Stimulated activated CD8-positive, alpha-beta memory T cell treated with anti-CD3 and anti-CD28 coated beads, Interleukin-12 subunit alpha, Interleukin-12 subunit beta, amount 100 ng/mL, for 24 hours (primary cell): Measurements from ENCODE around the gene CILP2.

Experiments used
- DNase-seq: peaks from one replicate; pipeline ENCODE4 v3.0.0-alpha.2; 2020; ENCODE audit errors: extremely low read depth

CILP2 gene

GRCh38 chr19:19505669-19506326, 32.3 kb upstream of the CILP2 start:
- DNase-seq: no peak

DNA sequence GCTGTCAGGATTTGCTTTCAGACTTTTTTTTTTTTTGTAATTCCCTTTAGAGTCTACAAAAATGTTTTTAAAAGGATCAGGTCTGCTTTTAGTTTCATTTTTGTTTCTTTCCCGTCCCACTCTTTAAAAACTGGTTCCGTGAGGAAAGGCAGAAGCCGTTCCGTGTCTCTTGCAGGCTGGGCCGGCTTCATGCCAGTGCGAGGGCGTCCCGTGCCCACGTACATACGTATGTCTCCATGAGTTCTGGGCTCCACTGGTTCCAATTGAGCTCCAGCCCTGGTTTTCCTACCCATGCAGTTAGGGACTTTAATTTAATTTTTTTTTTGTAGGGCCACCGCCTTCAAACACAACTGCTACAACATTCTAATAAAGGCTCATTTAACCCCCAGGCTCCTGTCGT, 31.5 kb upstream of the CILP2 start:
- no peak for DNase-seq

DNA sequence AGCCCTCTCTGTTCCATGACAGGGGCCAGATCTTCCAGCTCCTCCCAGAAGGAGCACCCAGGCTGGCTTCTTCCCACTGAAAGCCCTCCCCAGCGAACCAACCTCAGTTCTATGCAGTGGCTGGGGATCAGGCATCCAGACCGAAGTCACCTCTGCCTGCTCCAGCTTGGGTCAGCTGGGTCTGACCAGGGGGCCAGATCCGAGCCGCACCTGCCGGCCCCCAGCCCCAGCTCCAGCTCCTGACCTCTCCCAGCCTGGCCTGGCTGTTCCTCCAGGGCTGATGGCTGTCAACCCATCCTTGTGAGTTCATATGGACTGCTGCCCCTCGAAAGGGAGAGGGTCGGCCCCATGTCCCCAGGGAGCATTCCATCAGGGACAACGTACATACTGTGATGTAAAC, 30.7 kb upstream of the CILP2 start:
- no peak for DNase-seq

- no peak for DNase-seq
Measured at GRCh38 chr19:19508217-19508616, 29.8 kb upstream of the CILP2 start.

DNA sequence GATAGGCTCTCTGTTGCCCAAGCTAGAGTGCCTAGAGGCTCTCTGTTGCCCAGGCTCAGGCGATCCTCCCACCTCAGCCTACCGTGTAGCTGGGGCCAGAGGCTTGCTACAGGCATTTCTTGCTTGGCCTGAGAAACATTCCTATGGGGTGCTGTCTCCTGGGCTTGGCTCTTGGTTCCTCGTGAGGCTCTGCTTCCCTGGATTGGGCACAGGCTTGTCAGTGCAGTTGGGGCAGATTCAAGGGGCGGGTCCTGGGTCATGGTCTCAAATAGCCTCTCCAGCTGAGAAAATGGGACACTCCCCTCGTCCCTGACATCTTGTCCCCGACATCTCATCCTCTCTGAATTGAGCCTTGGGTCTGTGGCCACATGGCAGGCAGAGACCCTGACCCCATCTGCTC, 27.6 kb upstream of the CILP2 start:
- DNase-seq: no peak

DNA sequence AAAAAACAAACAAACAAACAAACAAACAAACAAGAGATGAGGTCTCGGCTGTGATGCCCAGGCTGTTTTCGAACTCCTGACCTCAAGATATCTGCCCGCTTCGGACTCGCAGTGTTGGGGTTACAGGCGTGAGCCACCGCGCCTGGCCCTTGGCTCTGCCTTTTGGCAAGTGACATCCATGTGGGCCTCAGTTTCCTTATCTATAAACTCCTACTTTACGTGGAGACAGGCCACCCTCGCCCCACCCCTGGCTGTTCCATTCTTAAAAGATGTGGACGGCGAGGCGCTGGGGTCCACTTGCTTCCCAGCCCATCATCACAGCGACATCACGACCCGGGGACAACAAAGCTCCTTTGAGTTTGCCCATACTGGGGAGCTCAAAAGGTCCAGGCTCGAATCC, 24.4 kb upstream of the CILP2 start:
- DNase-seq: no peak

- no peak for DNase-seq
Measured at GRCh38 chr19:19514215-19514657, 23.8 kb upstream of the CILP2 start.

DNA sequence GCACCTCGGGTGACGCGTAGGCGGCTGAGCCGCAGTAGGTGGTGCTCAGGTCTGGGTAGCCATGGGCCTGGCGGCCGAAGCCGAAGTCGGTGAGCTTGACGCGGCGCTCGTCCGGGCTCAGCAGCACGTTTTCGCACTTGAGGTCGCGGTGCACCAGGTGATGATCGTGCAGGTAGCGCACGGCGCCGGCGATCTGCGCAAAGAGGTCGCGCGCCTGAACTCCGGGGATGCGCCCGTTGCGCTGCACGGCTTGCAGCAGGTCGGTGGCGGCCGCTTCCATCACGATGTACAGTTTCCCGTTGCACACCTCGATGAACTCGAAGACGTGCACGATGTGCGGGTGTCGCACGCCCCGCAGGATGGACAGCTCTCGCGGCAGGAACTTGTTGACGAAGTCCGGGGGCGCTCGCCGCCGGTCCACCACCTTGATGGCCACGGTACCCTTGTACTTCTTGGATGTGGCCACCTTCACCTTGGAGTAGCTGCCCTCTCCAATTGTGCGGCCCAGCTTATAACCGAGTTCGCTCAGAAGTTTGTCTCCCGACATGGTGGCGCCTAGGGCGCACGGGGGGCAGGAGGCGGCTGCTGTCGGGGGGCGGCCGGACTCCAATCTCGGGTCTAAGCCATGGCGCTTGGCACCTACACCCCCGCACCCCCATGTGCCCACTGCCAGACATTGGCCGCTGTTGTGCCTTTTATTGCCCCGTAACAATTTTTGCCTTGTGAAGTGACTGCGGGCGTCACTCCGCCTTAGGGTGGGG, 23.0 kb upstream of the CILP2 start, which contains the start of gene TSSK6:
TSS of gene TSSK6 (minus strand) at position 668 of the 761 bp plus-strand sequence. CDS start at position 547, 121 bp downstream.
- DNase-seq: no peak

- DNase-seq: peak; percentile 77
Measured at GRCh38 chr19:19515642-19516519, 22.2 kb upstream of the CILP2 start, which contains the start of gene NDUFA13. Gene NDUFA13, plus strand, starts transcription at chr19:19516225. Its CDS starts 14 bp downstream, at chr19:19516239.

- DNase-seq: no peak
Measured at GRCh38 chr19:19517235-19517619, 20.8 kb upstream of the CILP2 start.

- DNase-seq: no peak
Measured at GRCh38 chr19:19520989-19521388, 17.1 kb upstream of the CILP2 start.

DNA sequence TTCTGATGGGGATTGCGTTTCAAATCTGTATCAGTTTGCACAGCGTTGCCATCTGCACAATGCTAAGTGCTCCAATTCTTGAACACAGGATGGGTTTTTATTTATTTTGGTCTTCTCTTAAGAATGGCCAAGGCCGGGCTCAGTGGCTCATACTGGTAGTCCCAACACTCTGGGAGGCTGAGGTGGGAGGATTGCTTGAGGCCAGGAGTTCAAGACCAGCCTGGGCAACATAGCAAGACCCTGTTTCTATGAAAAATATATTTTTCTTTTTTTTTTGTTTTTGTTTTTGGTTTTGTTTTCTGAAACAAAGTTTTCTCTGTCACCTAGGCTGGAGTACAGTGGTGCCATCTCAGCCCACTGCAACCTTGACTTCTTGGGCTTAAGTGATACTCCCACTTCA, 14.9 kb upstream of the CILP2 start:
- no peak for DNase-seq

- DNase-seq: no peak
Measured at GRCh38 chr19:19524053-19524452, 14.0 kb upstream of the CILP2 start.

DNA sequence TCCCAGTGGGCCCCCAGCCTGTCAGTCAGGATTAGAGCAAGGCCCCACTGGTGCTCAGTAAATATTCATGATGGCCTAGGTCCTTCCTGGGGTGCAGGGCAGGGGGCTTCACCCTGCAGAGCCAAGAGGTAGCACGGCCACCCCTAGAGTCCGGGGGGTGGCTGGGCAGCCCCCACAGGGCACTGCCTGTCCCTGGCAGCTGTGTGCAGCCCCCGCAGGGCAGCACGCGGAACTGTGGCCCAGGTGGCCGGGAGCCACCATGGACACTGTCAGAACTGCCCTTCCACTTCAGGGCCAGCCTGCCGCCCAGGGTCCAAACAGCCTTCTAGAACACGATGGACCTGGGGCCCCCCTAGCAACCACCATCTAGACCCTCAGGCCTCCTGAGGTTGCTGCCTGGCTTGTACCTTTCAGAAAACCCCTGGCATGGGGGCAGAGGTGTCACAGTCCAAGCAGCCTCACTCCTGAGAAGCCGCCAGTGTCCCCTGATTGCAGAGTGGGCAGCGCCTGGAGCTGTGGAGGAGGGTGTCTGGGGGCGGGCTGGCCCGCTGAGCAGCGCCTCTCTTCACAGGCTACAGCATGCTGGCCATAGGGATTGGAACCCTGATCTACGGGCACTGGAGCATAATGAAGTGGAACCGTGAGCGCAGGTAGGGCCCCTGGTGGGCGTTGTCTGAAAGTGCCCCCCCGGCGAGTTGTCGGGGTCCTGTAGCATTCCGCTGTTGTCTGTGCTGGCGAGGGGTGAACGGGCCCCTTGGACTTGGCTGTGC, 12.3 kb upstream of the CILP2 start:
- no peak for DNase-seq

DNA sequence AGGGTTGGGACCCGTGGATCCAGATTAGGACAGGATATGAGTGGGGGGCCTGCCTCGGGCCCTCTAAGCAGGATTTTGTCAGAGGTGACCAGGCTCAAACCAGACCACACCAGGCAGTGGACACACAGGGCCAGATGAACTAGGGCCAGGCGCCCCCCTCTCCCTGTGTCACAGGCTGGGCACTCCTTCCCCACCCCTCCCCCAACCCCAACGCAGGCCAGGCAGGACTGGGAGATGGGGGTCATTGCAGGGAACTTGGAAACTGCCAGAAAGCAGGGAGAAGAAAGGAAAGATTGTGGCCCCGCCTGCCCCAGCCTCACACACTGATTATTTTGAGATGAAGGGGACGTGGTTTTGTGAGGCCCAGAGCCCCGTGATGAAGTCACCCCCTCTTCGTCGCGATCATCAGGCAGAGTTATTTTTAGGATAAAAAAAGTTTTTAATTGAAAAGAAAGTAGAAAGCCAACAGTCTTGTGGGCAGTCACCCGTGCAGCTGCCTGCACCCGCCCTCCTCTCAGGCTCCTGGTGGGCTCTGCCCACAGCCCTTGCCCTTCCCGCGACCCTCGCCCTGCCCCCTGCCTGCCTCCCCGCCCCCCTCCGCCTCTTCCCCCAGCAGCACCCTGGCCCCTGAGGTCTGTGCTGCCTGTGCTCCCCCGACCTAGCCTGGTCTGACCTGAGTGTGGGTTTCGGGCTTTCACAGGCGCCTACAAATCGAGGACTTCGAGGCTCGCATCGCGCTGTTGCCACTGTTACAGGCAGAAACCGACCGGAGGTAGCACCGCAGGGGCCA, 11.3 kb upstream of the CILP2 start:
- no peak for DNase-seq

DNA sequence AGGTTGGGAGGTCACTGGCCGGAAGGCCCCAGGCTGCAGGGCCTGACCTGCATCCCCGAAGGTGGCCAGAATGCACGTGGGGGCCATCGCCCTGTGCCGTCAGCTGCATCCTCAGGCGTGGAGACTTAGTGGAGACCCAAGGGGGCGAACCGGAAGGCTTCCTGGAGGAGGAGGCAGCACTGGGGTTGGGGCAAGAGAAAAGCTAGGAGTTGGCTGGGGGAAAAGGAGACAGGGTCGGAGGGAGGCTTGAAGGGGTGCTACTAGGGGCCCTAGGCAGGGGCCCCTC, 10.8 kb upstream of the CILP2 start:
- DNase-seq: no peak

GRCh38 chr19:19527674-19528625, 10.1 kb upstream of the CILP2 start:
- no peak for DNase-seq

GRCh38 chr19:19528721-19529490, 9.2 kb upstream of the CILP2 start, which contains the start of gene YJEFN3:
Gene YJEFN3, plus strand, starts transcription at chr19:19528911. Its CDS starts 22 bp downstream, at chr19:19528933.
- DNase-seq: no peak
